NOMO-1 treated with DMSO at 0.1 percent for 48 hours (cell line): Measurements from ENCODE around the gene TRAF3IP1.

ENCODE experiments used
- DNase-seq: peaks from one replicate; lab custom pipeline; 2025; ENCODE audit not compliant: unreplicated experiment; lab: John Stamatoyannopoulos, UW

TRAF3IP1 gene

GRCh38 chr2:238378230-238379095 is 58.1 kb downstream of the TRAF3IP1 start:
- no peak for DNase-seq

GRCh38 chr2:238379096-238379810 is 58.9 kb downstream of the TRAF3IP1 start:
- DNase-seq, result peak; percentile 56

DNA sequence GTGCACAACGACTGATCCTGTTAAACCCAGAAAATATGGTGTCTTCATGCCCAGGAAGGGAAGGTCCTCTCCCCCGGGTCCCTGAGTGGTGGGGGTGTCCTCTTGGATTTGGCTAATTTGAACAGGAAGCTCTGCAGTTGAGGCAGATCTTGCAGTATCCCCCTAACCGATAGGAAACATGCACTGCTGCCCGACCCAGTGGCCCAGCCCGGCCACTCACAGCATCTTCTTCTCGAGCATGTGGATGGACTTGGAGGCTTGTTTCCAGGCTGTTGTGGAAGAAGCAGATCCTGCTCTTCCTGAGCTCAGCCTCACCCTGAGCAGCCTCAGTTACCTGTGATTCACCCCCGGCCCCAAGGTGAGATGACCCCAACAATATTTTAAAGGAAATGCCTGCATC is 60.0 kb downstream of the TRAF3IP1 start:
- no peak for DNase-seq

- DNase-seq, result no peak
Measured at GRCh38 chr2:238380785-238381184, 60.5 kb downstream of the TRAF3IP1 start.

GRCh38 chr2:238381341-238382115 is 61.2 kb downstream of the TRAF3IP1 start:
- DNase-seq, result peak; percentile 81

DNA sequence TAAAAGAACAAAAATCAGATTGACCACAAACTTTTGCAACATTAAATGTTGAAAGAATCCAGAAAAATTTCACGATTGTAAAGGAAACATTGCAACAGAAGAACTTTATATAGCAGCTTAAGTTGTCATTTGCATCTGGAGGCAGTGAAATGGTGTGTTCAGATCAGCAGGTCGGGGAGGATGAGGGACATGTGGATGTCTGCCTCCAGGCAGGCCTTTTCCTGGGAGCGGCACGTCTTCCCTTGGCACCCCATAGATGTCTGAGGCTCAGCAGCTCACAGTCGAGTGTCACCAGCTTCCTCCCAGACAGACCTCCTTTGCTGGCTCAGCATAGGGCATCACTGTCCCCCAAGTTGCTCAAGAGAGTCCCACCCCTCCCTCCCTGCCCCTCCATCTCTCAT is 62.1 kb downstream of the TRAF3IP1 start:
- DNase-seq, result peak; percentile 83

DNA sequence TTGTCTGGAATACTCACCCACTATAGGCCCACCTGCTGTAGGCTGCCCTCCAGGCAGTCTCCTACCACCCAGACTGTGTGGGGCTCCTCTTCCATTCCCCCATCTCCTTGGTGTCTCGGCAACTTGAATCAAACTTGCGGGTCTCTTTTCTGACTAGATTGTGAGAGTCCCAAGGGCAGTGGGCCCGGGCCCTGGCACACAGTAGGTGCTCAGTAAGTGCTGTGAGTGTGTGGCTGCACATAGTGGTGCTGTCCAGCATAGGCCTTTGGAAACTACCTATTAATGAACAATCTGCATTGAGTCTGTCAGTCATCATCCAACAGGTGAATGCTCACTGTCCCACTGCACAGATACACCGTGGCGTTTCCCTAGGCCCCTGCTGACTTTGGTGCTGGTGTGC is 62.8 kb downstream of the TRAF3IP1 start:
- no peak for DNase-seq

GRCh38 chr2:238383743-238384380 is 63.5 kb downstream of the TRAF3IP1 start:
- peak; percentile 26 for DNase-seq

- DNase-seq, result peak; percentile 57
Measured at GRCh38 chr2:238387332-238387731, 67.0 kb downstream of the TRAF3IP1 start.

GRCh38 chr2:238388794-238389193 is 68.5 kb downstream of the TRAF3IP1 start:
- no peak for DNase-seq

DNA sequence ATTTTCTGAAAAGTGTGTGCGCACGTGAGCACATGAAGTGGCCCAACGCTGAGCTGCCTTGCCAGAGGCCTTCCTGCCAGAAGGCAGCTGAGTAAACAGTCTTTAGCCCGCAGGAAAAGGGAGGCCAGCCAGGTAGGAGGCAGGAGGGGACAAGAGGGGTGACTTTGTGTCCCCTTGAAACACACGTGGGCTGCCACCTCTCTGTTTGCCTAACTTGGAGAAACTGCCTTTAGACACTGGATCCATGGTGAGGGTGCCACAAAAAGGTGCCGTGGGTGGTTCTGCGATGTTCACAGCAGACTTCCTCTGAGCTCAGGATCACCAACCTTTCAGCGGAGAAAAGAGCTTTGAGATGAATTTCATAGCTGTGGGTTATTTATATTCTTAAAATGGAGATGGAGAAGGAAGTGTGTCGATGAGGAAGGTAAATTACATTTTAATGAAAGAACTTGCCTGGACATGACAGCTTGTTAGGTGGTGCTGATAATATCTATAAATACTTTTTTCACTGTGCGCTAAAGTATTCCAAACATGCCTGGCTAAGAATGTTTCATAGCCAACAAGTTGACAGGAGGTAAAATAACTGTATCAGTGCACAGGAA is 69.8 kb downstream of the TRAF3IP1 start:
- DNase-seq, result peak; percentile 53

- no peak for DNase-seq
Measured at GRCh38 chr2:238391042-238391689, 70.8 kb downstream of the TRAF3IP1 start.

DNA sequence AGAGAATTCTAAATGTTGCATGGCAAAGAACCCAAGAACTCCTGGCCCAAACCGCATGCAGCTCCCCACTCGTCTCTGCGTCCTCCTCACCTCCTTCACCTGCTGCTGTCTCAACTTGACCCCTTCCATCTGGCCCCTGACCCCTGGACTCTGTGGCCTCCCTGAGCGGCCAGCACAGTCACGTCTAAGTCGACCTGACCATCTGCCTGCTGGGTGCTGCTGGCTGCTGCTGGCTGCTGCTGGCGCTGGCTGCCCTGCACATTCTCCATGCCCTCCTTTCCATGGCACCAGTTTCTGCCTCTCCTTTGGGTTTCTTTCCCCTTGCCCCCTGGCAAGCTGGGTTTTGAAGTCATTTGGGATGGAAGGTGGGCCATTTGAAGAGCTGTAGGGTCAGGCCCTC is 76.3 kb downstream of the TRAF3IP1 start:
- DNase-seq, result no peak

GRCh38 chr2:238397356-238397755 is 77.0 kb downstream of the TRAF3IP1 start:
- no peak for DNase-seq

DNA sequence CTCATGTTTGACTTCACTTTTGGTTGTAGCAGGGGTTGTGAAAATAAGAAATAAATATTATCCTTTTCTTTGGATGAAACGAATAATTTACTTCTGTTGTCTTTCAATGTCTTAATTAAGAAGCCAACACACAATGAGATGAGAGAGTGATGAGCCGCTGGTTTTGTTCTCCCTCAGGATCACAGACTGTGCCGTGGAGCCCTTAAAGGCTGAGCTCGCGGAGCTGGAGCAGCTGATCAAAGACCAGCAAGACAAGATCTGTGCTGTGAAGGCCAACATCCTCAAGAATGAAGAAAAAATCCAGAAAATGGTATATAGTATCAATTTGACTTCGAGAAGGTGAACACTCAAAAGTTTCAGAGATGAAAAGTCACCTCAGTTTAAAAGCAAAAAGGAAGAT is 78.3 kb downstream of the TRAF3IP1 start:
- no peak for DNase-seq

- DNase-seq, result no peak
Measured at GRCh38 chr2:238399094-238399493, 78.8 kb downstream of the TRAF3IP1 start.

DNA sequence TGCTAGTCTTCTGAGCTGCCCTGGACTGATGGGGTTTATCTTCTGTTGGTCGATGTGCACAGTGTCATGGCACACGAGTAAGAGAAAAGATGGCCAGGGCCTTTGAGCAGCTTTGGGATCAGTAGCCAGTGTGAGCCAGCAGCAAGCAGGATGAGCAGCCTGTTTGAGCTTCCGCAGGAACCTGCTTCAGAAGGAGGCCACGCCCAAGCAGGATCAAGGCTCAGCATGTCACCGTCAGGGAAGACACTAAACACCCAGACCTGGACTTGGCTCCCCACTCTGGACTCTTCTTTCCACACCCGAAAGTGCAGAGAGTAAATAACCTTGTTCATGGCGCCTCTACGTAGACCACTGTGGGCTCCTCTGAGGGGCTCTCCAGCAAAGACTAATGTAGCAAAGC is 81.2 kb downstream of the TRAF3IP1 start:
- no peak for DNase-seq

DNA sequence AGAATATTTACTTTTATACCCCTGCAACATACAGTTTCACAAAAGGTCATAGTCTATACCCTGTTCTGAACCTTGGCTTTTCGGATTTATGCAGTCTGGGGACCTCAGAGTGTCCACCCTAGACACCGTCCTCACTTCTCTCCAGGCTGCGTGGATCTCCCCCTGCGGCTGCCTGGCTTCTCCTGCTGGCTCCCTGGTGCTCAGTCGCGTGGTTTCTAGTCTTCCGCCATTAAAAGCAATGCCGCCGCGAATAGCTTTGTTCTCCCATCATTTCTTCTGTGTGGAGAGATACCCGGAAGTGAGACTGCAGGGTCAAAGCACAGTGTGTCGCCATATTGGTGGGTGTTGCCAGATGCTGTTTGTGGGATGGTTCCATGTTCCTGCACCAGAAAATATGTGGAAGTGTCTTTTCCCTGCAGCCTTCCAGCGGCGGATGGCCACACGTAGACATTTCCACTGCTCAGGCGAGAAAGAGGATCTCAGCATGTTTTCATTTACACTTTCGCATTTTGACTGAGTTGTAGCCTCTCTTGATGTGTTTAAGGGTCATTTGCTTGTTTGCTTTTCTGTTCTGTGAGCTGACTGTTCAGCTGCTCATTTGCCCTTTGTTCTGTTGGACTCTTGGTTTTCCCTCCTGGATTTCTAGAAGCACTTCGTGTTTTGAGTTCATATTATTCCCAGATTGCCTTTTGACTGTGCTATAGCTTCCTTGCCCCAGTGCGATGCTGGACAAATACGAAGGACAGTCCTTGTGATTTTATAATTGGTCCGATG is 83.5 kb downstream of the TRAF3IP1 start:
- no peak for DNase-seq
